Lung (tissue), 12 donors: ENCODE measurements around the gene TRABD2B. TPM values are rescaled to one million over a fixed set of nuclear protein-coding genes. Genes with fewer than 3 reads are reported as not detected.

ENCODE experiments used
- ATAC-seq: fragments of 200-7000 bp; cut with Tn5 transposase; one replicate; pipeline ENCODE4 v1.9.1; 2020; ENCODE audit warnings: moderate number of reproducible peaks; ENCODE audit not compliant: insufficient read depth, low FRiP score
- DNase-seq, 3 donors: peaks; one replicate each; pipeline ENCODE4 v3.0.0-alpha.2; 2013 to 2017
- H3K27ac ChIP-seq, 2 donors: one replicate each; pipeline ENCODE4 v1.5.1; 2013; ENCODE audit warnings: mild to moderate bottlenecking in 2 of 2, moderate library complexity in 2 of 2, control low read depth in 1 of 2, inconsistent platforms in 1 of 2, low read depth in 1 of 2, low read length in 1 of 2
- H3K27me3 ChIP-seq, 3 donors: one replicate each; pipeline ENCODE4 v1.5.1; 2013; ENCODE audit warnings: low read length in 2 of 3; ENCODE audit not compliant: control insufficient read depth in 3 of 3, insufficient read depth in 3 of 3
- H3K36me3 ChIP-seq, 4 donors: one replicate each; pipeline ENCODE4 v1.5.1; 2013; ENCODE audit warnings: low read length in 4 of 4, mild to moderate bottlenecking in 1 of 4, moderate library complexity in 1 of 4; ENCODE audit not compliant: control insufficient read depth in 4 of 4, insufficient read depth in 4 of 4
- H3K4me1 ChIP-seq, 5 donors: one replicate each; pipeline ENCODE4 v1.5.1; 2013; ENCODE audit warnings: low read length in 5 of 5, mild to moderate bottlenecking in 2 of 5, moderate library complexity in 1 of 5; ENCODE audit not compliant: control insufficient read depth in 5 of 5, insufficient read depth in 5 of 5
- H3K4me3 ChIP-seq: one replicate; pipeline ENCODE4 v1.5.1; 2013; ENCODE audit warnings: mild to moderate bottlenecking, control low read depth, moderate library complexity
- H3K9ac ChIP-seq, 2 donors: one replicate each; pipeline ENCODE4 v1.5.1; 2013; ENCODE audit warnings: low read length in 2 of 2, control low read depth in 1 of 2; ENCODE audit not compliant: insufficient read depth in 1 of 2
- H3K9me3 ChIP-seq, 4 donors: one replicate each; pipeline ENCODE4 v1.5.1; 2013; ENCODE audit warnings: low read length in 3 of 4, mild to moderate bottlenecking in 1 of 4, moderate library complexity in 1 of 4; ENCODE audit not compliant: control insufficient read depth in 4 of 4, insufficient read depth in 3 of 4
- CTCF ChIP-seq: IDR thresholded peaks from 2 replicates; pipeline ENCODE4 v1.5.1; 2012; ENCODE audit warnings: mild to moderate bottlenecking; ENCODE audit errors: control extremely low read depth, extremely low read depth
- WGBS, 2 donors: extraction: QIAGEN DNeasy Blood & Tissue Kit; methylation state at CpG; one replicate each; pipeline ENCODE4 v1.1.7; 2013; 5-methylcytosine and 5-hydroxymethylcytosine counted together
- polyA plus RNA-seq, 2 donors: library from polyadenylated mRNA; stranded (reverse); fragments of 200-250 nt; gene quantifications; one replicate each; pipeline ENCODE4 v1.2.1, GENCODE V29; 2013
- total RNA-seq, 2 donors: library from RNA; depleted of rRNA in 1 of 2; stranded (reverse); fragments of >200 nt in 1 of 2; gene quantifications; one replicate each; pipeline ENCODE4 v1.2.1, GENCODE V29; 2014 to 2021
- donor health status: control.
- donor health status: control.
- donor health status: Bipolar disorder and iron deficiency.
- donor health status: healthy.
- donor health status: DM: yes; HTN: yes; CAD: no.

TRABD2B gene
- total and polyA plus RNA-seq, 4 donors, result 0.37 to 1.9 (median 0.64) TPM

- no peak overlapping the region for H3K4me3 ChIP-seq
- WGBS, 2 donors, result 93 to 96% methylated on average over 17 of the region's 17 CpGs
- ATAC-seq, result no peak
Observed at GRCh38 chr1:47852006-47852718, 145.0 kb downstream of the TRABD2B start.

DNA sequence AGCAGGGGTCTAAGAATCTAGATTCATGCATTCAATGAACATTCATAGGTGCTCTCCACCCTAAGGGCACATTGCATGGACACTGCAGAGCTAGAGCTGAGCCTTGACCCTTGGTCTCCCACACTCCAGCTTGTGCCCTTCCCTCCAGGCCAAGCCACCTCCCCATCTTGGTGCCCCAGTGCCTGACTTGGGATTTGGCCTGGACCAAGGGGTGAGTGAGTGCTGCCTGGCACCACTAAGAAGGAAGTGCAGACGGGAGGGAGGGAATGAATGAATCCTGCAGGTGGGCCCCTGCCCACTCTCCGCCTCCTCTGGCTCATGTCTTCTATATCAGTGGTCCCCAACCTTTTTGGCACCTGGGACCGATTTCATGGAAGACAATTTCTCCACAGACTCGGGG is 146.7 kb downstream of the TRABD2B start:
- Histone ChIP-seq H3K4me3 (no peak overlapping the region), H3K27me3 (no peaks in the 10 kb centered on the region), H3K27ac (no peak overlapping the region), H3K36me3 (no peaks in the 10 kb centered on the region), H3K9ac (no peak overlapping the region), H3K9me3 (no peaks in the 10 kb centered on the region), H3K4me1 (peaks cover 0 to 4% (median 0%) of the 10 kb centered on the region in 5 donors)
- TF ChIP-seq CTCF, result no peak
- 90 to 93% methylated on average over 4 of the region's 4 CpGs for WGBS, 2 donors
- ATAC-seq (no peak), DNase-seq (no peak)

More at GRCh38 chr1:47852006-47852718, 145.0 kb downstream of the TRABD2B start:
- H3K9me3 ChIP-seq, result no peaks in the 10 kb centered on the region
- no peaks in the 10 kb centered on the region for H3K27me3 ChIP-seq
- peaks cover 0 to 4% (median 0%) of the 10 kb centered on the region in 5 donors for H3K4me1 ChIP-seq
- no peak for TF ChIP-seq CTCF
- H3K36me3 ChIP-seq, result no peaks in the 10 kb centered on the region
- no peak for DNase-seq
- H3K9ac ChIP-seq, result no peak overlapping the region
- H3K27ac ChIP-seq, result no peak overlapping the region

DNA sequence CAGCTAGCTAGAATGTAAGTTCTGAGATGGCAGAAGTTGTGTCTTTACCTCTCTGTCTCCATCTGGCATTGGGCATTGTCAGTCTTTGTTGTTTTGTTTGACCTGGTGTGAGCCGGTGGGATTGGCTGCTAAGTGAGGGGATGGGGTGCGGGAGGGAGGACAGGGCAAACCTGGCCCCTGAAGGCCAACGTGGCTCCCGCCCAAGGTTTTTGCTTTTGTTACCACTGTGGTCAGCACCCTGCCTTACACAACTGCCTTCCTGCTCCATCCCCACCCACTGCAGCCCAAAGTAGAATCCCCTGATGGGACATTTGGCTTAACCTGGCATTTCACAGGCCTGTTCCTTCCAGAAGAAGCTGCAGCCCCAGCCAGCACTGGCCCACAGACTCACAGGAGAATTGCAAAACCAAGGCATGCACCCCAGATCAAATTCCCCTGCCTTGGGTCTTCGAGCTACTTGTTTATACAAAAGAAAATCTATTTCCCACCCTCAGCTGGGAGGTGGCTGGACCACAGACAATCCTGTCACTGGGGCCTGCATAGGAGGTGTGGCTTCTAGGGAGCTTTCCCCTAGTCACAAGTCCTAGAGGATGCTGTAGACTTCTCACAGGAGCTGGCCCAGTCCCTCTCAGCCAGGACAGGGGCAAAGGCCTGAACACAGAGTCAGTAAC is 147.5 kb downstream of the TRABD2B start:
- WGBS, 2 donors, result 84 to 88% methylated on average over 5 of the region's 5 CpGs
- no peak for TF ChIP-seq CTCF
- Histone ChIP-seq H3K27me3 (no peaks in the 10 kb centered on the region), H3K9me3 (no peaks in the 10 kb centered on the region), H3K36me3 (no peaks in the 10 kb centered on the region), H3K4me1 (peaks cover 0 to 6% (median 0%) of the 10 kb centered on the region in 5 donors), H3K9ac (no peak overlapping the region), H3K27ac (no peak overlapping the region), H3K4me3 (no peak overlapping the region)
- DNase-seq (no peak), ATAC-seq (no peak)
